Measurements from ENCODE around the gene CFAP298. TPM values are rescaled to one million over a fixed set of nuclear protein-coding genes. Genes with fewer than 3 reads are reported as not detected.

Gene CFAP298
- total and polyA plus RNA-seq, 10 of the 15 experiments (the other 5 are each of a cell fraction or from before 2014, with no cell fraction given): 9.5 to 79.1 (median 30.2) TPM

GRCh38 chr21:32559006-32559610 is 53.1 kb downstream of the CFAP298 start:
- no peaks in the 10 kb centered on the region for H3K79me2 ChIP-seq (ENCODE audit: control insufficient read depth, insufficient read depth, low read length)
- H2AFZ ChIP-seq (ENCODE audit: control insufficient read depth, low read depth, low read length): no peak overlapping the region
- H3K36me3 ChIP-seq (ENCODE audit: control insufficient read depth in 2 of 2, insufficient read depth in 2 of 2, low read length in 1 of 2): no peaks in the 10 kb centered on the region
- H3K9ac ChIP-seq (ENCODE audit: control insufficient read depth, insufficient read depth, low read length): no peak overlapping the region
- H3K4me3 ChIP-seq: no peak overlapping the region
- POLR2A ChIA-PET: no interaction called here
- RAD21 ChIA-PET (ENCODE audit: unreplicated experiment): no interaction called here
- H3K9me3 ChIP-seq (replicated peaks; ENCODE audit: control insufficient read depth, insufficient read depth, low read length): no peaks in the 10 kb centered on the region
- H4K20me1 ChIP-seq (ENCODE audit: control insufficient read depth, insufficient read depth): no peaks in the 10 kb centered on the region
- BruUV-seq (replicated peaks): no TSS peak
- CTCF ChIA-PET: no interaction called here
- no peak for ATAC-seq
- no peaks in the 10 kb centered on the region for H3K27me3 ChIP-seq (replicated peaks in 1 of 2; ENCODE audit: control insufficient read depth in 2 of 2, insufficient read depth in 2 of 2, low read length in 1 of 2)
- in situ Hi-C loops (cut with MboI): no loop called here
- H3K4me2 ChIP-seq (ENCODE audit: control insufficient read depth, insufficient read depth): no peak overlapping the region
- H3K4me1 ChIP-seq (ENCODE audit: control insufficient read depth, insufficient read depth, low read length): no peaks in the 10 kb centered on the region
- no peak for DNase-seq (ENCODE audit: low read depth, low spot score)
- no peak for FAIRE-seq
- SMC1A ChIA-PET (ENCODE audit: uncharacterized antibody, unreplicated experiment): interaction anchor here (1.5 kb wide), 1 partner anchor 10 kb away, joined by 3 read pairs; no protein-coding TSS in a partner anchor
- WGBS (ENCODE audit: insufficient coverage, insufficient replicate concordance, low lambda C conversion rate, missing lambda C conversion rate): 13% methylated on average over 6 of the region's 6 CpGs
- H3K27ac ChIP-seq (ENCODE audit: control insufficient read depth, insufficient read depth): no peak overlapping the region
- intact Hi-C loops (cut with micrococcal nuclease; ENCODE audit: unreplicated experiment): no loop called here
- no peak for TF ChIP-seq RCOR1 (conservative IDR thresholded peaks at IDR 0.05; ENCODE audit: low read depth, low read length)
- TF ChIP-seq TCF7 (IDR thresholded peaks at IDR 0.05; ENCODE audit: borderline replicate concordance): no peak
- TF ChIP-seq SPI1 (IDR thresholded peaks at IDR 0.05; ENCODE audit: borderline replicate concordance, insufficient read depth, low read depth, low read length): no peak
- no peak for TF ChIP-seq BHLHE40 (IDR thresholded peaks at IDR 0.05; ENCODE audit: borderline replicate concordance in 1 of 2, low read depth in 2 of 2, low read length in 1 of 2)
- no peak for TF ChIP-seq CTCF (IDR thresholded peaks at IDR 0.05 in 2 of 3, conservative IDR thresholded peaks at IDR 0.05 in 1 of 3; ENCODE audit: control insufficient read depth in 2 of 3, extremely low read depth in 1 of 3, insufficient read depth in 1 of 3, low read depth in 3 of 3, low read length in 3 of 3)
- TF ChIP-seq ZNF384 (IDR thresholded peaks at IDR 0.05; ENCODE audit: borderline replicate concordance, low read depth, low read length): no peak
- TF ChIP-seq NR2C1 (IDR thresholded peaks at IDR 0.05): no peak
- TF ChIP-seq ZSCAN29 (IDR thresholded peaks at IDR 0.05): no peak
- TF ChIP-seq ZBTB33 (IDR thresholded peaks at IDR 0.05): no peak
- no peak for TF ChIP-seq EZH2 (IDR thresholded peaks at IDR 0.05; ENCODE audit: borderline replicate concordance, control insufficient read depth, low read depth, low read length)
- no peak for TF ChIP-seq GABPA (IDR thresholded peaks at IDR 0.05; ENCODE audit: low read depth)
- TF ChIP-seq RBBP5 (conservative IDR thresholded peaks at IDR 0.05): no peak
- no peak for TF ChIP-seq ATF2 (IDR thresholded peaks at IDR 0.05; ENCODE audit: low read length)
- TF ChIP-seq CEBPZ (IDR thresholded peaks at IDR 0.05; ENCODE audit: low read depth, low read length): no peak
- TF ChIP-seq SP1 (IDR thresholded peaks at IDR 0.05; ENCODE audit: low read depth, low read length): no peak
